T-helper 2 cell (primary cell): ENCODE measurements around the gene PLEKHH2.
"Not testable (repeated sequence)": the region's sequence is repeated elsewhere in the genome, so short reads cannot be mapped to it uniquely, and the experiment has no call there.

ENCODE experiments used
- DNase-seq, 5 experiments: peaks; one replicate each; pipeline versions ENCODE4 v3.0.0 to v3.0.0-alpha.2; 2012 to 2022

The PLEKHH2 gene

DNA sequence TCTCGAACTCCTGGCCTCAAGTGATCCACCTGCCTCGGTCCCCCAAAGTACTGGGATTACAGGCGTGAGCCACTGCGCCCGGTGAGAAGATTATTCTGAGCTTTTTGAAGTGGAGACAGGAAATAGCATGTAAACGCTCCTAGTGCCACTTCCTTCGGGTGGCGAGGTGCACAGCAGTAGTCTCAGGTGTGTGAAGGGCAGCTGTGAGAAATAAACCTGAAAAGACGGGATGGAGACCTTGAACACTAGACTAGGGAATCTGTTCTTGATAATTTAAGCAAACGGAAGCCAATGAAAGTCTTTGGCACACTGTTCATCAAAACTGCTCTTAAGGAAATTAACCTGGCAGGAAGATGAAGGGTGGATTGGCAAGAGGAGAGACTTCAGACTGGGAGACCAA is 439 bp upstream of the PLEKHH2 start:
- DNase-seq: peak in 1 of 5 experiments; percentile 71

DNA sequence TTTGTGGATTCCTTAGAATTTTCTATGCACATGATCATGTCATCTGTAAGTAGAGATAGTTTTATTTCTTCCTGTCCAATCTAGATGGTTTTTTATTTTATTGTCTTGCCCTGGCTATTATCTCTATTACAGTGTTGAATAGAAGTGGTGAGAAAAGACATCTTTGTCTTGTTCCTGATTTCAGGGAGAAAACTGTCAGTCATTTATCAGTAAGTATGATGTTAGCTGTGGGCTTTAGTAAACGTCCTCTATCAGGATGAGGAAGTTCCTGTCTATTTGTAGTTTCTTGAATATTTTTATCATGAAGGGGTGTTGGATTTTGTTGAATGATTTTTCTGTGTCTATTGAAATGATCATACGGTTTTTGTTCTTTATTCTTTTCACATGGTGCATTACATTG is 5.3 kb downstream of the PLEKHH2 start:
- DNase-seq: no peak

DNA sequence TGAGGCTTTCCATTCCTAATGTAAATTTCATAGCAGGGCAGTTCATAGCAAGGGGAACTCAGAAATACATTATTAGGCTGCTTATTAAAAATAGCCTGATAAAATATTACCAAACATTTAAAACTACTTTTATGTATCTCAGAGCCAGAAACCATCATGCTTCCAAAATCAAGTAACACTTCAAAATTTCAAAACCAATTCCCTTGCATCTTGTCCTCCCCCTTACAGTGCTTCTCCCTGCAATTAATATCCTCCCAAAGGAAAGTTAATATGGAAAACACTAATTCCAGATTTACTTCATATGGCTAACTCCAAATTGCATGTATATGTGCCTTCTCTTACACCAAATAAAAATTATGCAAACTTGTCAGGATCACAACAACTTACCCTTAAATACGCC is 6.6 kb downstream of the PLEKHH2 start:
- no peak for DNase-seq

DNA sequence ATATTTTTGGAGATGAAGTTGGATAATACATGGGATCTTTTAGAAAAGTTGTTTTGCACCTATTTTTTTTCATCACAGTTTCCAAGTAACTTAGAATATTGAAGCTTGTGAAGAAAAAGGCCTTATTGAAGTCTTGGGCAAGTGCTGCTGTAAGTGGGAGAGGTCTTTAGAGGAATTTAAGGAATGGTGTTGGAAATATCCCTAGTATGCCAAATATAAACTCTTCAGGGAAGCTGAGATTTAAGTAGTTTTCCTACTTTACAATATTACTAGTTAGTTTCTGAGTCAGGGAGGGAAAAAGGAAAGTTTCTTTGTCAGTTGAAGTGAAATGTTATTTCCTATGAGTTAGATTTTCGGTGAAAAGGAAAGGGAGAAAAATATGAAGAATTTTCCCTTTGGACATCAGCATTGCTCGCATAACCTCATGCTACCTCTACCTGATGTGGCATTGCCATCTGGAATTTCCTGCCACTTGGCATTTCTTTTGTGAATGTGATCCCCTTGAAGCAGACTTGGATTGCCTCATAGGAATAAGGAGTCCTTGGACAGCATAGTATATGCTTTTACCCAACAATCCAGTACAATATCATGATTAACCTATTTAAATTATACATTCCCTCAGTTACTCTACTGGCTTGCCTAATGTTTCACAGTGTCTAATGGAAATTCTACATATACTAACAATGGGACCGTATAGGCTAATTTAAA is 12.1 kb downstream of the PLEKHH2 start:
- no peak for DNase-seq

DNA sequence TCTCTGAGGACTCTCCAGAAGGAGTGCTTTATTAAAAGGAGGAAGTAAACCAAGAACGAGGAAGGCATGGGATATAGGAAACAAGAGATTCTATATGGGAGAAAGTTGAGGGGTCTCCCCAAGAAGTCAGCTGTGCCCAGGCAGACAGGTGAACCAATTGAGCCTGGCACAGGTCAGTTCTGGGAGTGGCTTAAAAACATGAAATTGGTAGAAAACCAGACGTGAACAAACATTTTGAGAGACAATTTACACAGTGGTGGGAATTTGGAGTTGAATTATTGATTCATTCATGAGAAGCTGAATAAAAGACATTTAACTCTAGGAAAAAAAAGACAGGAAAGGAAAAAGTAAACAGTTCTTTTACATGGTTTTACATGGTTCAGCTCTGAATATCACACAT is 16.4 kb downstream of the PLEKHH2 start:
- no peak for DNase-seq

DNA sequence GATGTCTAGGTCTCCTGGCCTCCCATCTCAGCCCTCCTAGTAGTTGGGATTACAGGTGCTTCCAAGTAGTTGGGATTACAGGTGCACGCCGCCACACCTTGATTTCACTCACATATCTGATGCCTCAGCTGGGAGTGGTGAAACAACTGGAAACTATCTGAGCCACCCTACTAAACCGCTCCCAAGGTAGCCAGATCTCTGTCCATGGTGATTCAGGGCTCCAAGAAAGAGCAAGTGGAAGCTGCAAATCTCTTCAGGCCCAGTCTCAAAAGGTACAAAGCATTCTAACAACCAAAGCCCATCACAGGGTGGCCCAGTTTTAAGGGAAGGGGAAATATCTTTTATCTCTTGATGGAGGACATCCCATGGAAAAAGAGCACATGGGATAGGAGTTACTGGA is 20.2 kb downstream of the PLEKHH2 start:
- DNase-seq: no peak

DNA sequence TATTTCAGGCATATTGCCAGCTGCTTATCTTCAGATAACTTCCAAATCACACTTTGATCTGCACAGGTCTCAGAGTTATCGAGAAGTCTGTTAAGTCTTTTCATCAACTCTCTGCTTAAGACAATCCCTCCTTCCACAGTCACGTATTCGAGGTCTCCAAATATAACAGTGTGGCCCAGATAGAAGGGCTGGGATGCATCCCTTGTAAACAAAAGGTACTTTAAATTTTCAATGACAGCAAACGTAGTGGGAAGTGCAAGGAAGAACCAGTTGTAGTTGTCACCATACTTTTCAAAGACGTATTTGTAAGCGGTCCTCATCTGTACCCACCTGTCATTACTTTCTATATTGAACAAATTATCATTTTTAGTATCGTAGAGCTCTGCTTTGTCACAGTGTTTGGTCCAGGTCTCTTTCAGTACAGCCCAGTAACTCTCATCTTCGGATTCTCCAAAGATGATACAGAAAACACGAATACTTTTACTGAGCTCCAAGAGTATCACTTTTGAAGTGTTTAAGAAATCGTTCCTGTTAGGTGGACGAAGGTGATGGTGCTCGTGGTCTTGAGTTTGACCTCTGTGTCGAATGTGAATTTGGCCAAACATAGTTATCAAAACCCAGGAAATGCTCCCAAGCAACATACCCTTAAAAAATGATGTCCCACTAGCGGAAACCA is 38.7 kb downstream of the PLEKHH2 start:
- DNase-seq: no peak

DNA sequence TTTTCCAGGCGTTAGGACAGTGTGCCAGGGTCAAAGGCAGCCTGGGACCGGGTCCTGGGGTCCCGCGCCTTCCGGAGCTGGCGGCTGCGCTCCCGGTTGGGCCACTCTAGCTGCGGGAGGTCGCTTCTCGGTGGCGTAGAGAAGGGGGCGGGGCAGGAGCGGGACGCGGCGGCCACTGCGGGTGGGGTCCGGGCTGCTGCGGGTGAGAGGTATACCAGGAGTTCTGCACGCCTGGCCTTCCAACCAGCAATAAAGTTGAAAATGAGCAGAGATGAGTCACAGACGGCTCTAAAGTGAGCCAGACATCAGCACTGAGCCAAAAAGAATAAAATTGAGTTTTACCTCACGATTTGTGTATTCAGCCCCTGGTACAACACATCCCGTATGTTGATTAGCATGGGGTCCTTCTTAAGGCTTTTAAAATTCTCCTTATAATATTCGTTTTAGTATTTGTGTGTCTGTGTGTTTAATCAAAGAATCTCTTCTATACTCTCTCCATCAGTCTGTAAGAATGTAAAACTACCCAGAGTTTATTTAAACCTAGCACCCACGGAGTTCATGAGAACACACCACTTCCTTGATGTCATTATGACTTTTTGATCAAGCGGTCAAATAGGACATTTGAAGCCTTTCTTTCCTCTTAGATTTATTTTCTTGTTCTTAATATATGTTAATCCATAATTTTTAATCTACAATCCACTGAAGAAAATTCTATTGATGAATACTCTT is 39.4 kb downstream of the PLEKHH2 start, which contains the start of gene C1GALT1C1L:
Gene C1GALT1C1L (minus strand): TSS at position 108 of the 729 bp plus-strand sequence. CDS start 107 bp downstream, at position 1.
- peak in 2 of 5 experiments; percentile 3 to 66 for DNase-seq

DNA sequence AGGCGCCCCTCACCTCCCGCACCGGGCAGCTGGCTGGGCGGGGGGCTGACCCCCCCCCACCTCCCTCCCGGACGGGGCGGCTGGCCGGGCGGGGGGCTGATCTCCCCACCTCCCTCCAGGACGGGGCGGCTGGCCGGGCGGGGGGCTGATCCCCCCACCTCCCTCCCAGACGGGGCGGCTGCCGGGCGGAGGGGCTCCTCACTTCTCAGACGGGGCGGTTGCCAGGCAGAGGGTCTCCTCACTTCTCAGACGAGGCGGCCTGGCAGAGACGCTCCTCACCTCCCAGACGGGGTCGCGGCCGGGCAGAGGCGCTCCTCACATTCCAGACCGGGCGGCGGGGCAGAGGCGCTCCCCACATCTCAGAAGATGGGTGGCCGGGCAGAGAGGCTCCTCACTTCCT is 40.7 kb downstream of the PLEKHH2 start:
- not testable (repeated sequence) for DNase-seq

DNA sequence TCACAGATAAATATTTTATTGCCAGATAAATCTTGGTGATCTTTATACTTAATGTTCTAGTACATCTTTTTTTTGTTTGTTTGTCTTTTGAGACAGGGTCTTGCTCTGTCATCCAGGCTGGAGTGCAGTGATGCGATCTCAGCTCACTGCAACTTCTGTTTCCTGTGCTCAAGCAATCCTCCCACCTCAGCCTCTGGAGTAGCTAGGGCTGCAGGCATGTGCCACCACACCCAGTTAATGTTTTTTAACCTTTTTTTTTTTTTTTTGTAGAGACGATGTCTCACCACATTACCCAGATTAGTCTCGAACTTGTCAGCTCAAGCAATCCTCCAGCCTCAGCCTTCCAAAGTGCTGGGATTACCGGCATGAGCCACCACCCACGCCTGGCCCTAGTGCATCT is 48.3 kb downstream of the PLEKHH2 start:
- no peak for DNase-seq

DNA sequence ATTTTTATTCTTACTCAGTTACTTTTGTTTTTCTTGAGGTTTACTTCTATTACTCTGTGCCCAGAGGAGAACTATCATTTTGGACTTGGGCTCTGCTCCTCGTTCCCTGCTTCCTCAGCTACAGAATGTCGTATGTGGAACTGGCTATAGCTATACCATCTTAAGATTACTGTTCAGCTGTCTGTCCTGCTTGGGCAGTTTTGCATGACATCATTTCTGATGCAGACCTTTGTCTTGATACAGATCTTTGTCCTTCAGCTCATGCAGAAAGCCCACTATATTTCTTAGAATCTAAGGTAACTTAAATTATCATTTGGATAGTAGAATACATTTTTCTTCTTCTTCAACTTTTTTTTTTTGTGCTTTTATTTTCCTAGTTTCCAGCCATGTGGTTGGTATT is 52.9 kb downstream of the PLEKHH2 start:
- DNase-seq: no peak

DNA sequence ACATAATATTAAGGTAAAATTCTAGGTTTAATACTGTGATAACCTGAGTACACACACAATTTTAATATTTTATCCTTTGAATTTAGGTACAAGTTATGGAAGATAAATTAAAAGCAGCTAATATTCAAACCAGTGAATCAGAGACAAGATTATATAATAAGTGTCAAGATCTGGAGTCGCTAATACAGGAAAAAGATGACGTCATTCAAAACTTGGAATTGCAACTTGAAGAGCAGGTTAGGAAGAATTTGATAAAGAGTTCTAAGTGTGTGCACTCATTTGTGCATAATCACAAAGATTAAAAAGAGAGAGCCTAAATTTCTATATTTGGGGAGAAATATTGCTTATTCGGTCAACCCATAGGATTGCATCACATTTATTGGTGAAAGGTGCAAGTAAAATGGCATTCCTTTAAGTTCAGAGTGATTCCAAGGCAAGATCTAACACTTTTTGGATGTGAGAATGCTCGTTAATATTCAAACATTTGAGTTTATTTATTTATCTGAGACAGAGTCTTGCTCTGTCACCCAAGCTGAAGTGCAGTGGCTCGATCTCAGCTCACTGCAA is 55.5 kb downstream of the PLEKHH2 start:
- no peak for DNase-seq

DNA sequence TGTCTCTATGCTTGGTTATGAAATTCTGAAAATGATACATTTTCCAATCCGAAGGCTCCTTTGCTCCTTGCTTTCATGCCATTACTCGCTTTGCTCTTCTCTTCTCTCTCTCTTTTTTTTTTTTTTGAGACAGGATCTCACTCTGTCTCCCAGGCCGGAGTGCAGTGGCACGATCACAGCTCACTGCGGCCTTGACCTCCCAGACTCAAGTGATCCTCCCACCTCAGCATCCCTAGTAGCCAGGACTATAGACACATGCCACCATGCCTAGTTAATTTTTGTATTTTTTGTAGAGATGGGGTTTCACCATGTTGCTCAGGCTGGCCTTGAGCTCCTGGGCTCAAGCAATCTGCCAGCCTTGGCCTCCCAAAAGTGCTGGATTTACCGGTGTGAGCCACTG is 61.1 kb downstream of the PLEKHH2 start:
- not testable (repeated sequence) for DNase-seq

DNA sequence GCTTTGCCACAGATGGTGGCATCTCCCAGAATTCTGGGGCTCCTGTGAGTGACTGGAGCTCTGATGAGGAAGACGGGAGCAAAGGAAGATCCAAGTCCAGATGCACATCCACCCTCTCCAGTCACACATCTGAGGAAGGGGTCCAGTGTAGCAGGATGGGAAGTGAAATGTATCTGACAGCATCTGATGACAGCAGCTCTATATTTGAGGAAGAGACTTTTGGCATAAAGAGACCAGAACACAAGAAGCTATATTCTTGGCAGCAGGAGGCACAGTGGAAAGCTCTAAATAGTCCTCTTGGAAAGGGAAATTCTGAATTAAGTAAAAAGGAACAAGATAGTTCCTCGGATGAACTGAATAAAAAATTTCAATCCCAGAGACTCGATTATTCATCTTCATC is 62.7 kb downstream of the PLEKHH2 start:
- no peak for DNase-seq

DNA sequence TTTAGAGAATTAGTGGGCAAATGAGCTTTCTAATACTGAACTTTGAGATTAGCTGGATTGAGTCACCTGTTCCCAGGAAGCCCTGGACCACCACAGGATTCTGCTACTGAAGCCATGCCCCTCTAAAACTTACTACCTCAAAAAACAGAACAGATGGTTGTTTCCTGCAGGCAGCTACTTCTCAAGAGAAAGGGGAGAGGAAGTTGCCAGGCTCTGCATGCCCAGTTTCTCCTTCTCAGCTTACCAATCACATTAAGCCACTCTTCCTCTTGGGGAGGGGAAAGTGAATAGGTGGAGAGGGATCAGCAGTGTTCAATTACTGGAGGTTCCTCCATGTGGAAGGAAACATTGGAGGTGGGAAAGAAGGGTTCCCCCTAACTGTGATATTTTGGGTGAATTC is 64.1 kb downstream of the PLEKHH2 start:
- DNase-seq: no peak

DNA sequence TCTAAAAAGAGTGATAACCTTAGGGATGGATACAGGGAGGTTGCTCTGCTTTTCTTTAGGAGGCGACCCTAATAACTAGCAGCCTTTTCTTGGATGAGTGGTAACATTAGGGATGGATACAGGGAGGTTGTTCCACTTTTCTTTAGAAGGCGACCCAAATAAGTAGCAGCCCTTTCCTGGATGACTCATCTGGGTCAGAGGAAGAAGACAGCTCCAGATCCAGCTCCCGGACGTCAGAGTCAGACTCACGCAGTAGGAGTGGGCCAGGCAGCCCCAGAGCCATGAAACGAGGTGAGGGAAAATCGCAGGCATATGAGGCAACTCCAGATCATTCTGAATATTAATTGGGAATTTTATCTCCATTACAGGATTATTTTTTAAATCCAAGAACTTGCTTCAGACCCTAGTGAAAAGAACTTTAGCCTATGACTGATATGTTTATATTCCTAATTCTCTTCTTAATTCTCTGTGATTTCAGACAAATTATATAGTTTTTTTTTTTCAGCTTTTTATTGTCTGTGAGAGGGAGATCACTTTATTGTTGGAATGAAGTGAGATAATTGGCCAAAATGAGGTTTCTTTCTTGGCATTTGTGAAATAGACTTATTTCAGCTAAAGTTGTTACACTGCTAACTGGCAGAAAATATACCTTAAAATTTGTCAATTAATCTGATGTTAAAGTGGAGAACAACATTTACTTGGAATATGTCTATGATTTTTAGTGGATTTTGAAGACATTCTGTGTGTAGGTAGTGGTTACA is 70.4 kb downstream of the PLEKHH2 start:
- DNase-seq: no peak

DNA sequence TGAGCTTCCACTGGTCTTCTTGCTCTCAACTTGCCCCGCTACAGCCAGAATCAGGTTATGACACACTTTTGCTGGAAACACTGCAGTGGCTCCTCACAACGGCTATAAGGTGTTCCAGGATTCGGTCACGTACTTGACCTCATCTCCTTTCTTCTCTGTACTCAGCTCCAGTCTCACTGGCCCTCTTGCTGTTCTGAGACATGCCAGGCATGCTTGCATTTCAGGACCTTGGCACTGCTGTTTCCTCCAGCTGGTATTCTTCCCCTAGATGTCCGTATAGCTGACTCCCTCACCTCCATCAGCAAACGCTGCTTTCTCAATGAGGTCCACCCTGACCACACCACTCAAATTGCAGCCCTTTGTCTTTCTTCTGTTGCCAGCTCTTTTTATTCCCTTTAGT is 71.1 kb downstream of the PLEKHH2 start:
- DNase-seq: no peak

DNA sequence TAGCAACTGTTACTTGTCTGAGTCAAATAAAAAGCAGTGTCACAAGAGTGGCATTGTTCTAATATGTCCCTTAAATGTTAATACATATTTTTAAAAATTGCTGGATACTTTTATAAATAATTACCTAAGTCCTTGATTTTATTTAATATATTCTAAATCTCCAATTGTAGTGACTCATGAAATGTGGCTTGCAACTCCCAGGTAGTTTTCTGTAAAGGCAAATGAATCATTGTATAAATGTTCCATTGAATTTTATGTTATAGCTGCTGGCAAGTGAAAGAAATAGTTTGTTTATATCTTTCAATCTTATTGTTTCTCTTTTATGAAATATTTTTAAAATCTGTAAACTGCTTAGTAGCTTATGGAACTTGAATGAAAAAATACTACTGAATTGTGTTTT is 71.8 kb downstream of the PLEKHH2 start:
- DNase-seq: no peak

DNA sequence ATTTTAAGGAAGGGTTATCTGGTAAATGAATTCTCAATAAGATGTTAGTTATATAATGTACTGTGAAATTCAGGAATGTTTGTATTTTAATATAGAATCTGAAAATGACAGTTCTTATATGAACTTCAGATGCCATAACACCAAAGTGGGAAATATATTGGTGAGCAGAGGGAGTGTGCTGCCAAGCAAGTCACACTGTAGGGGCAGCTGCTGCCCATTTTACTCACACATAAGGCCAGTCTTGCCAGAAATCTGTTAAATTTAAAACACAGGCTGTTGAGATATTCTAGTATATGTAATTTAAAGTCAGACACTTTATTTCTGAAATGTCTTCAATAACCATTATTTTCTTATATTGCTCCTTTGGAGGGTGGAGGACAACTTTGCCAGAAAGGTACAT is 73.8 kb downstream of the PLEKHH2 start:
- DNase-seq: no peak

DNA sequence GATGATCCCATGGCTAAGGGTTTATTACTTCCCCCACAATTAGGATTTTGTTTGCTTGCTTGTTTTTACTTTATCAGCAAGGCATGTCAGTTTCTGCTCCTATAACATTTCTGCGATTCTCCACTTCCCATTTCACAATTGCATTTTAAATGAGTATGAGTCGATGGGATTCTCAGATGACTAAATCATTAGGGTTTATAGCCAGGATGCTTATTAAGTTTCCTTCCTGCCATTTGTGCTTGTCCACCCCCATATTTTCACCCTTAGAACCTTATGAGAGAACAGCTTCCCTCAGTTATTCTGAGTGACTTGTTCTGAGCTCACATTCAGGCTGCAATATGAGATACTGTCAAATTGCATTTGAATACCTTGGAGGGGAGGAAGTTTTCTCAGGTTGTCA is 77.1 kb downstream of the PLEKHH2 start:
- DNase-seq: no peak

DNA sequence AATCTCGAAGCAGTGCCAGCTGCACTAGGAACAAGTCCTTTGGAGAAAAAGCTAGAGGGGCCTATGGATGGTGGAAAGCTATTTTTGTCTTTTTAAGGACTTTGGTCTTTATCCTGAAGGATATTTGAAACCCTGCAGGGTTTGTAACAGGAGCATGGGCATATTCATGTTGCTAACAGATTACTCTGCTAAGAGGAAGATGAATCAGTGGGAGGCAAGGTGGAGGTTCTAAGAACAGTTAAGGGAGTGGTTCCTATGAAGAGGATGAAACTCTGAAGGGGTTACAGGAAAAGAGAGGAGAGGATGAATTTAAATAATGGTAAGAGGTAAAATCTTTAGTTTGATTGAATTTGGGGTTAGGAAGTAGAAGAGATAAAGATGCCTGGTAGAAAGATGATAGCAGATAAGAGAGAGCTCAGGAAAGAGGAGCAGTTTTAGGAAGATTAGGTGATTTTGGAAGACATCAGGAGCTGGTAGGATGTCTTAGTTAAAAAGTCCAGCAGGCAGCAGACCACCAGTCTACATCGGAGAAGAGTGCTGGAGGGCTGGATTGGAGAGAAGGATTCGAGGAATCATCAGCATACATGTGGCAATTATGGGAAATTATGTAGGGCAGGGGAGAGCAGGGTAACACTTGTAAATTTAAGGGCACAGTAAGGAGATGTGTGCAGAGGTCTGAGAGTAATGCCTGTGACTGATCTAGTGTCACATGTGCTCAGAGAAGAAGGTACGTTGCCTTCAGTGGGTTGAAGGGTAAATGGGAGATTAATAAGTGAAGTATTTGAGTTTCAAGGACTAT is 78.4 kb downstream of the PLEKHH2 start:
- no peak for DNase-seq

DNA sequence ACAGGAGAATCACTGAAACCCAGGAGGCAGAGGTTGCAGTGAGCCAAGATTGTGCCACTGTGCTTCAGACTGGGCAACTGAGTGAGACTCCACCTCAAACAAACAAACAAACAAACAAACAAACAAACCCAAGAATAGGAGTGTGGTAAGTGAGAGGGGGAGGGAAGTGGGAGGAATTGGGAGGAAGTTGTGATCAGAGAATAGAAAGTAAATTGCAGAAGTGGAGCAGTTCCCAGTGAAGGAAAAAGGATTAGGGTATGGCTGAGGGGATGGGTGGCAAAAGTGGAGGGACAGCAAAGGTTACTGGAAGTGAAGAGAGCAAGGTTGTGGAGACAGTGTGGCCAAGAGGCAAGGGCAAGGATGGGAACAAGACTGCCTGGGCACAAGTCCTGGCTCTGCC is 80.3 kb downstream of the PLEKHH2 start:
- no peak for DNase-seq
